Activated T-cell treated with anti-CD3 and anti-CD28 coated beads for 1 hour (primary cell): ENCODE results near the gene PPP4R3C.
"Not testable (repeated sequence)": the region's sequence is repeated elsewhere in the genome, so short reads cannot be mapped to it uniquely, and the experiment has no call there.

Source experiments
- DNase-seq: peaks from one replicate; pipeline ENCODE4 v3.0.0-alpha.2; 2020; ENCODE audit warnings: low read depth

PPP4R3C gene

GRCh38 chrX:27463187-27463586 is at the start of gene PPP4R3C:
Gene PPP4R3C, minus strand, starts transcription at chrX:27463341. Its CDS starts 45 bp downstream, at chrX:27463296.
- DNase-seq = no peak

DNA sequence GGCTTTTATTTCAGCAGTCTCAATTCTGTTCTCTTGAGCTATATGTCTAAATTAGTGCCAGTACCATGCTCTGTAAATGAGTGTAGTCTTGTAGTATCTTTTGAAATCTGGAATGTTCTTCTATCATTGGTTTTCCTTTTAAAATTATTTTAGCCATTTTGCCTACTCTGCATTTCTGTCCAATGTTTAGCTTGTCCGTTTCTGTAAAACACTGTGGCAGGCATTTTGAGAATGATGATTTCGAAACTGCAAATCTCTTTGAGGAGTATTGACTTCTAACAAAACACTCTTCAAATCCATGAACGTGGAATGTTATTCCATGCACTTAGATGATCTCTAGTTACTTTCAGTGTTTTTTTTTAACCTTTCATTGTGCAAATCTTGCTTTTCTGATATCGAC is 28.3 kb upstream of the PPP4R3C start:
- no peak for DNase-seq

- no peak for DNase-seq
These were observed 2.9 kb upstream of the PPP4R3C start for GRCh38 chrX:27466051-27466450.

DNA sequence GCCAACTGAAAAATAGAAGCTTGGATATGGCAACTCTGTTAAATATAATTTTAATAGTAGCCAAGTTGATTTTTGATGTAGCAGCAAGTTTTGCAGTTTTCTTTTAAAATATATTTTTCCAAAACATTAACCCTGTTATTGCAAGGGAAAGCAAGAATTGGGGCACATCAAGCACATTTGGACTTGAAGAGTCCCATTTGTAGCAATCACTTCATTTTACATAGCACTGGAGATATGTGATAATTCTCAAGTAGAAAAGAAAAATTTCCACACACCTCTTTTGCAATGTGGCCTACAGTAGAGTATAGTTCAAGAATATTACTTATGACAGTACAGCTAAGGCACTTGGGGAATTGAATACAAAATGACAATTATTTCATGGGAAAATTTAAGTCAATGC is 1.9 kb upstream of the PPP4R3C start:
- no peak for DNase-seq

GRCh38 chrX:27459129-27459528 is 4.0 kb downstream of the PPP4R3C start:
- DNase-seq = not testable (repeated sequence)

DNA sequence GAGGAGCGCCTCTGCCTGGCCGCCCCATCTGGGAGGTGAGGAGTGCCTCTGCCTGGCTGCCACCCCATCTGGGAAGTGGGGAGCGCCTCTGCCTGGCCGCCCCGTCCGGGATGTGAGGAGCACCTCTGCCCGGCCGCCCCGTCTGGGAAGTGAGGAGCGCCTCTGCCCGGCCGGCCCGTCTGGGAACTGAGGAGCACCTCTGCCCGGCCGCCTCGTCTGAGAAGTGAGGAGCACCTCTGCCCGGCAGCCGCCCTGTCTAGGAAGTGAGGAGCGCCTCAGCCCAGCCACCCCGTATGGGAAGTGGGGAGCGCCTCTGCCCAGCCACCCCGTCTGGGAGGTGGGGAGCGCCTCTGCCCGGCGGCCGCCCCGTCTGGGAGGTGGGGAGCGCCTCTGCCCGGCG is 4.6 kb downstream of the PPP4R3C start:
- DNase-seq = not testable (repeated sequence)

DNA sequence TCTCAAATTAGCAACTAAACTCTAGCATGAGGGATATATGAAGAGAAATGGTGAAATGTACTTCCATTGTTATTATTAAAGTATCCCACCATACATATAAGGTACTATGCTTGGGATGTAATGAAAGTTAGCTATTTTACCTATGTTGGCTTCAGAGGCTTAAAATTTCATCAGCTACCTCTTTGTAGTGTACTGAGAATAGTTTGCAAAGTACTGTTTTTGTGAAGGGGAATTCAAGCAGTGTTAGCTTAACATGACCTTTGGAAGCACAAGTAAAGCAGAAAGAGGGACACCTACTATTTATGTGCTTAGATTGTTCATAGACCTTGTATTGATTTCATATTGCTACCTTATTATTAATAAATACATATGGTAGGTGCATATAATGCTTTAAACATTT is 11.8 kb downstream of the PPP4R3C start:
- DNase-seq = no peak

DNA sequence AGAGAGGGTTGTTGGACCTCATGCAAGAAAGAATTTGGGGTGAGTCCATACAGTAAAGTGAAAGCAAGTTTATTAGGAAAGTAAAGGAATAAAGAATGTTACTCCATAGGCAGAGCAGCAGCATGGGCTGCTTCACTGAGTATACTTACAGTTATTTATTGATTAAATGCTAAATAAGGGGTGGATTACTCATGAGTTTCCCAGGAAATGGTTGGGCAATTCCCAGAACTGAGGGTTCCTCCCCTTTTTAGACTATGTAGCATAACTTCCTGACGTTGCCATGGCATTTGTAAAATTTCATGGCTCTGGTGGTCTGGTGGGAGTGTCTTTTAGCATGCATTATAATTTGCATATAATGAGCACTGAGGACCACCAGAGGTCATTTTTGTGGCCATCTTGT is 16.7 kb downstream of the PPP4R3C start:
- no peak for DNase-seq

GRCh38 chrX:27445438-27445837 is 17.7 kb downstream of the PPP4R3C start:
- DNase-seq = no peak

GRCh38 chrX:27444093-27444908 is 18.8 kb downstream of the PPP4R3C start:
- DNase-seq = no peak

- DNase-seq = not testable (repeated sequence)
These were observed 20.7 kb downstream of the PPP4R3C start for GRCh38 chrX:27442392-27442791.

GRCh38 chrX:27439771-27440170 is 23.4 kb downstream of the PPP4R3C start:
- DNase-seq = no peak

DNA sequence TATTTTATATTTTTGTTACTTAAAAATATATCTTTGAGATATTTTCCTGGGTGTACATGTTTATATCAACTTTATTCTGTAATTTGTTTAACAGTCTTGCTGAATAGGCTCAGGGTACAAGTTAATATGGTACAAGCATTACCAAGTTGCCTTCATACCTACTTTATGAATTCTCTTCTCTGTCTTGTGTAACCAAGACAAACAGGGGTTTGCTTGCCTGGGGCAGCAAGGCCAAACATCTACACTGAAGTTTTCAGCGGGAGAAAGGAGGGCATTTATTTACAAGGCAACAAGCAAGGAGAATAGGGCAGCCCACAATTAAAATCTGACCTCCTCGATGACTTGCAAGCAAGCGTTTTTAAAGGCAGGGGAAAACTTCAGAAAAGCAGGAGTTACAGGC is 24.2 kb downstream of the PPP4R3C start:
- DNase-seq = no peak

DNA sequence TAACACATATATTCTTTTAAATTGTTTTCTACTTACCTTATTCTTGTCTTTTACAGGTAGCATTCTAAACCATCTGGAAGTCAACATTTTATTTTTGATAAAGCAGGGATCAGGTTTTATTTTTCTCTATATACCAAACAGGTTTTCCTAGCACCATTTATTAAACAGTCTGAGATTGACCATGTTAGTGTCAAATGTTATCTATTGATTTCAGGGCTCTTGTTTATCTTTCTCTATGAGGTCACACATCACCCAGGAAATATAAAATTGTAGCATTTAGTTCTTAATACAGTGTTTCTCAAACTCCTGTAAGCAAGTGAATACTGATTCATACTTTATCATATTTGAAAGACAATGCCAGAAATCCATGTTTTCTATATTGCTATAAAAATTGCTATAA is 28.1 kb downstream of the PPP4R3C start:
- DNase-seq = no peak
